IPS DF 6.9 (cell line): ENCODE data around the gene CCDC182.

ENCODE experiments used
- DNase-seq: peaks from one replicate; pipeline ENCODE4 v3.0.0-alpha.2; 2013; ENCODE audit warnings: low read depth, low spot score
- H3K27ac ChIP-seq: one replicate; pipeline ENCODE4 v1.5.1; 2013; ENCODE audit warnings: low read length, control low read depth
- H3K27me3 ChIP-seq: 2 replicates; pipeline ENCODE4 v1.6.1; 2013; ENCODE audit warnings: mild to moderate bottlenecking, low read length; ENCODE audit not compliant: control insufficient read depth, insufficient read depth
- H3K36me3 ChIP-seq: 2 replicates; pipeline ENCODE4 v1.6.1; 2013; ENCODE audit warnings: low read length; ENCODE audit not compliant: control insufficient read depth, insufficient read depth
- H3K4me1 ChIP-seq: 2 replicates; pipeline ENCODE4 v1.6.1; 2013; ENCODE audit warnings: low read length; ENCODE audit not compliant: control insufficient read depth, insufficient read depth
- H3K4me3 ChIP-seq: 2 replicates; pipeline ENCODE4 v1.5.1; 2013; ENCODE audit warnings: mild to moderate bottlenecking, low read length
- H3K9me3 ChIP-seq: 2 replicates; pipeline ENCODE4 v1.6.1; 2013; ENCODE audit warnings: low read length, inconsistent platforms; ENCODE audit not compliant: control insufficient read depth, insufficient read depth
- WGBS: extraction: QIAGEN DNeasy Blood & Tissue Kit; methylation state at CpG from one replicate; pipeline ENCODE4 v1.1.7; 2013; ENCODE audit warnings: mixed read lengths, missing lambda C conversion rate; ENCODE audit not compliant: insufficient read length, insufficient coverage; 5-methylcytosine and 5-hydroxymethylcytosine counted together

The CCDC182 gene

DNA sequence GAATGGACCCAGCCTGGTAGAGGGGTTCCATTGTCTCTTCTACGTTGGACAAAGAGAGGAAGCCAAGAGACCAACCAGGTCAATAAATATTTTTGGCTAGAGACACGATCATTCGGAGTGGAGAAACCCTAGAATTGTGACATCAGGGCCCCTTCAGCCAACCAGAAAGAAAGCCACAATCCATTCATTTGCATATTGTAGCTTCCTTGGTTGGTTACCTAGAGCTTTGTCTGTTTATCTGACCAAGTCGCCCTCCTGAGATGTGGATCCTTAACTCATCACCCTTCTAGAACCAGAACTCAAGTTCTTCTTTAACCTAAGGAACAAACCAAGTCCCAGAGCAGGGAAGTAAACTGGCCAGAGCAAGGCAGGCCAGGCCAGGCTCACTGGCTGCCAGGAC, at the start of gene CCDC182:
TSS of gene CCDC182 (minus strand) at position 58 of the 400 bp plus-strand sequence. CDS start at position 31, 27 bp downstream.
- Histone ChIP-seq H3K27ac (no peak within 1 kb of the TSS), H3K4me1 (no peaks in the 10 kb centered on the region), H3K36me3 (no peaks in the 10 kb centered on the region), H3K27me3 (no peaks in the 10 kb centered on the region), H3K4me3 (no peak within 1 kb of the TSS), H3K9me3 (no peaks in the 10 kb centered on the region)
- no peak for DNase-seq
- no CpG with 5 or more reads among the region's 4 CpGs for WGBS

GRCh38 chr17:57794841-57795240, 49.7 kb upstream of the CCDC182 start:
- no peak for DNase-seq
- no peaks in the 10 kb centered on the region for H3K27me3 ChIP-seq
- no peaks in the 10 kb centered on the region for H3K4me1 ChIP-seq
- no peaks in the 10 kb centered on the region for H3K9me3 ChIP-seq
- H3K36me3 ChIP-seq, result no peaks in the 10 kb centered on the region
- no CpG with 5 or more reads among the region's 2 CpGs for WGBS
- no peak overlapping the region for H3K27ac ChIP-seq
- H3K4me3 ChIP-seq, result no peak overlapping the region

GRCh38 chr17:57788725-57789124, 43.6 kb upstream of the CCDC182 start:
- 0 out of 2 replicates have a peak, but pooled peaks cover 1% of the 10 kb centered on the region for H3K4me1 ChIP-seq
- H3K27ac ChIP-seq, result no peak overlapping the region
- no peak for DNase-seq
- H3K9me3 ChIP-seq, result no peaks in the 10 kb centered on the region; the same call in 1 of the 2 replicates
- H3K4me3 ChIP-seq, result no peak overlapping the region
- H3K36me3 ChIP-seq, result no peaks in the 10 kb centered on the region
- WGBS, result no CpG with 5 or more reads among the region's 4 CpGs
- peaks cover 4% of the 10 kb centered on the region; the same call in 1 of the 2 replicates for H3K27me3 ChIP-seq

GRCh38 chr17:57785022-57785421, 39.9 kb upstream of the CCDC182 start:
- H3K27me3 ChIP-seq, result peaks cover 4% of the 10 kb centered on the region; the same call in 1 of the 2 replicates
- WGBS, result no CpG with 5 or more reads among the region's 7 CpGs

DNA sequence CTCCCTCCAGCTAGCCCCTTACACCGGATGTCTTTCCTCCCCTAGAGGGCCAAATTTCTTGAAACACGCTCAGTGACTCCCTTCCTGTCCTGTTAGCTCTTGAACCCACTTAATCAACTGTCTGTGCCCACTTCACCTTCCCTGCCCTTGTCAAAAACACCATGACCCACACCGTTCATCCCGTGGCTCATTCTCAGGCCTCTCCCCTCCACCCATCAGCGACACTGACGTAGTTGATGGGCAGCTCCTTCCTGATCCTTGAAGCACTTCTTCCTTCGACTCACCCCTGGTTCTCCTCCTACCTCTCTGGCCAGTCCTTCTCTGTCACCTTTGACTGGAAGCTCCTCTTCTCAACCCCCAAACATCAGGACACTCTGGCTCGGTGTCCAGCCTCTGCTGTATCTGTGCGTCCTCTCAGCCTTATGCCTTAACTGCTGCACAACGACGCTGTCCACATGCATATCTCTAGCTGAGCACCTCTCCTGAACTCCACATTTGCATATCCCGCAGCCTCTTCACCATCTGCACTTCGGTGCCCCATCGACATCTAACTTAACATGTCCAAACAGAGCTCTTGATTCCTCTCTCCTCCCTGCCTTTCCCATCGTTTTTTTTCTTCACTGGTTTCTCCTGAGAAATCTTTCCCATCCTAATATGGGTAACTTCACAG, 39.3 kb upstream of the CCDC182 start:
- Histone ChIP-seq H3K36me3 (no peaks in the 10 kb centered on the region), H3K4me3 (no peak overlapping the region), H3K27ac (no peak overlapping the region), H3K27me3 (peaks cover 4% of the 10 kb centered on the region; the same call in 1 of the 2 replicates), H3K9me3 (no peaks in the 10 kb centered on the region; the same call in 1 of the 2 replicates), H3K4me1 (peaks cover 5% of the 10 kb centered on the region)
- no CpG with 5 or more reads among the region's 15 CpGs for WGBS
- no peak for DNase-seq

More at GRCh38 chr17:57785022-57785421, 39.9 kb upstream of the CCDC182 start:
- Histone ChIP-seq H3K9me3 (no peaks in the 10 kb centered on the region; the same call in 1 of the 2 replicates), H3K36me3 (no peaks in the 10 kb centered on the region), H3K4me3 (no peak overlapping the region), H3K4me1 (peaks cover 5% of the 10 kb centered on the region), H3K27ac (no peak overlapping the region)
- DNase-seq, result no peak

- Histone ChIP-seq H3K27me3 (peaks cover 4% of the 10 kb centered on the region; the same call in 1 of the 2 replicates), H3K4me1 (peaks cover 5% of the 10 kb centered on the region), H3K4me3 (no peak overlapping the region; the same call in 1 of the 2 replicates), H3K27ac (no peak overlapping the region), H3K36me3 (no peaks in the 10 kb centered on the region), H3K9me3 (no peaks in the 10 kb centered on the region; the same call in 1 of the 2 replicates)
- WGBS, result no CpG with 5 or more reads among the region's 25 CpGs
- peak; percentile 74 for DNase-seq
Observed at GRCh38 chr17:57783338-57783742, 38.2 kb upstream of the CCDC182 start.

DNA sequence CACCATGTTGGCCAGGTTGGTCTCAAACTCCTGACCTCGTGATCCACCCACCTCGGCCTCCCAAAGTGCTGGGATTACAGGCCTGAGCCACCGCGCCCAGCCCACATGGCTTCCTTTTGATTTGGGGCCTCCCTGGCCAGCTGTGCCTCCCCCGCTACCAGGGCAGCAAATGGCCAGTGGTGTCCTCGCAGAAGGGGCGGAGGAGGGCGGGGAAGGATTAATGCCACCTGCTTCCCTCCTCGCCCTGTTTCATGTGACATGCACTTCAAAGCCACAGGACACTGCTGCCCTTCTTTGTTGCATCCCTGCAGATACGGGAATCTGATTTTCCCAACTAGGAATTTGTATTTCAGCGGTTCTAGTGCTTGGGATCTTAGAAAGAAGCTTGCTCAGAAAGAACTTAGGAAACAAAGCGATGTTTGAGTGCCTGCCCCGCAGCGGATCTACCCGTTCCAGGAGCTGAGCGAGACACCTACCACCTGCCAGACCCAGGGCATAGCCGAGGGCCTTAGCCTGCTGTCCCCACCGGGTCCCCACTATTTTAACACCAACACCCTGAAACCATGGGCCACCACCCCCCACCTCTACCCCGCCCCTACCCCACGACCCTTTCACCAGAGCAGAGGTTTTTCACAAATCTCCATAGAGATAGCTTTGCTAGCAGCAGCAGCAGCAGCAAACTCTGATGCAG, 37.7 kb upstream of the CCDC182 start:
- no peaks in the 10 kb centered on the region for H3K9me3 ChIP-seq
- peaks cover 4% of the 10 kb centered on the region; the same call in 1 of the 2 replicates for H3K27me3 ChIP-seq
- no peak for DNase-seq
- peaks cover 5% of the 10 kb centered on the region for H3K4me1 ChIP-seq
- no peak overlapping the region for H3K27ac ChIP-seq
- WGBS, result no CpG with 5 or more reads among the region's 20 CpGs
- no peaks in the 10 kb centered on the region for H3K36me3 ChIP-seq
- H3K4me3 ChIP-seq, result no peak overlapping the region; the same call in 1 of the 2 replicates

DNA sequence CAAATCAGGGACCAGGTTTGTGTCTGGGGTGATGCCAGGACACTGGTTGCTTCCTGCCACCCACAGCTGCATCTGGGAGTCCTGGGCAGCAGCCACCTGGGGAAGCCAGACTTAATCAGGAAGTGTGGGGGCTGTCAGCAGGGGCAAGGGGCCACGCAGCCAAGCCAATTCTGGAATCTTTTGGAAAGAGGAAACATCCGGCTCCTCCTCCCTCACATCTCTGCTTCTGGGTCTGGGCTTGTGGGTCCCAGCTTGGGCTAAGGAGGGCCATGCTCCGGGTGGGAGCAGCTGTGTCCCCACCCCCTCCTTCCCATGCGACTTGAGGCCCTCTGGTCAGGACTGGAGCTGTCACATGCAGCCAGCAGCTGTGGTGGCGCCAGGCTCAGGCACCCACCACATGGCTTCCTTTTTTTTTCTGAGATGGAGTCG, 37.0 kb upstream of the CCDC182 start:
- Histone ChIP-seq H3K4me3 (no peak overlapping the region), H3K9me3 (no peaks in the 10 kb centered on the region), H3K27ac (no peak overlapping the region), H3K27me3 (peaks cover 4% of the 10 kb centered on the region; the same call in 1 of the 2 replicates), H3K36me3 (no peaks in the 10 kb centered on the region), H3K4me1 (peaks cover 5% of the 10 kb centered on the region)
- no peak for DNase-seq
- WGBS, result no CpG with 5 or more reads among the region's 6 CpGs

- H3K36me3 ChIP-seq, result no peaks in the 10 kb centered on the region
- no CpG with 5 or more reads among the region's 11 CpGs for WGBS
- peaks cover 4% of the 10 kb centered on the region; the same call in 1 of the 2 replicates for H3K27me3 ChIP-seq
- H3K4me3 ChIP-seq, result no peak overlapping the region
- DNase-seq, result no peak
- H3K4me1 ChIP-seq, result peaks cover 5% of the 10 kb centered on the region
- H3K9me3 ChIP-seq, result no peaks in the 10 kb centered on the region
- H3K27ac ChIP-seq, result no peak overlapping the region
Observed at GRCh38 chr17:57781386-57782061, 36.4 kb upstream of the CCDC182 start.

- WGBS, result no CpG with 5 or more reads among the region's 2 CpGs
- DNase-seq, result no peak
- H3K27ac ChIP-seq, result no peak overlapping the region
Observed at GRCh38 chr17:57779706-57780105, 34.6 kb upstream of the CCDC182 start.

More at GRCh38 chr17:57779706-57780105, 34.6 kb upstream of the CCDC182 start:
- no peaks in the 10 kb centered on the region for H3K9me3 ChIP-seq
- H3K4me1 ChIP-seq, result peaks cover 5% of the 10 kb centered on the region
- no peak overlapping the region for H3K4me3 ChIP-seq
- H3K27me3 ChIP-seq, result peaks cover 4% of the 10 kb centered on the region; the same call in 1 of the 2 replicates
- H3K36me3 ChIP-seq, result no peaks in the 10 kb centered on the region
